Astrocyte (in vitro differentiated cells and primary cell): ENCODE data around the gene DDX1.

Experiments used
- CTCF ChIP-seq: IDR thresholded peaks from 2 replicates; pipeline ENCODE4 v1.5.1; 2011; ENCODE audit warnings: low read depth, mild to moderate bottlenecking, inconsistent platforms, low read length, moderate library complexity; ENCODE audit not compliant: insufficient read depth
- EZH2 ChIP-seq: IDR thresholded peaks from 2 replicates; pipeline ENCODE4 v1.6.1; 2012; ENCODE audit warnings: mild to moderate bottlenecking, low read length, inconsistent platforms; ENCODE audit not compliant: insufficient read depth

GRCh38 chr2:15630978-15631719 is 39.5 kb downstream of the DDX1 start:
- TF ChIP-seq CTCF (no peak), EZH2 (no peak)
